Measurements from ENCODE around the gene CTSL.

CTSL gene

GRCh38 chr9:87687207-87687606, 38.7 kb upstream of the CTSL start:
- Histone ChIP-seq H3K4me2 (ENCODE audit: low read length) (no peak overlapping the region), H3K9me3 (ENCODE audit: control insufficient read depth, insufficient read depth, low read length) (no peaks in the 10 kb centered on the region), H3K79me2 (ENCODE audit: control insufficient read depth, low read length) (no peaks in the 10 kb centered on the region), H3K4me1 (ENCODE audit: control insufficient read depth, low read length) (no peaks in the 10 kb centered on the region), H3K27ac (ENCODE audit: low read depth, low read length) (no peak overlapping the region), H3K4me3 (ENCODE audit: low read length) (no peak overlapping the region), H3K27me3 (ENCODE audit: control insufficient read depth, low read length) (no peaks in the 10 kb centered on the region), H3F3A (ENCODE audit: control insufficient read depth, insufficient read depth) (no peaks in the 10 kb centered on the region), H3K36me3 (ENCODE audit: control insufficient read depth, low read length) (no peaks in the 10 kb centered on the region), H4K20me1 (ENCODE audit: control insufficient read depth, insufficient read depth, low read depth, low read length) (no peaks in the 10 kb centered on the region), H3K9me2 (replicated peaks; ENCODE audit: control insufficient read depth, low read length) (no peaks in the 10 kb centered on the region)
- TF ChIP-seq, protein P1, sequence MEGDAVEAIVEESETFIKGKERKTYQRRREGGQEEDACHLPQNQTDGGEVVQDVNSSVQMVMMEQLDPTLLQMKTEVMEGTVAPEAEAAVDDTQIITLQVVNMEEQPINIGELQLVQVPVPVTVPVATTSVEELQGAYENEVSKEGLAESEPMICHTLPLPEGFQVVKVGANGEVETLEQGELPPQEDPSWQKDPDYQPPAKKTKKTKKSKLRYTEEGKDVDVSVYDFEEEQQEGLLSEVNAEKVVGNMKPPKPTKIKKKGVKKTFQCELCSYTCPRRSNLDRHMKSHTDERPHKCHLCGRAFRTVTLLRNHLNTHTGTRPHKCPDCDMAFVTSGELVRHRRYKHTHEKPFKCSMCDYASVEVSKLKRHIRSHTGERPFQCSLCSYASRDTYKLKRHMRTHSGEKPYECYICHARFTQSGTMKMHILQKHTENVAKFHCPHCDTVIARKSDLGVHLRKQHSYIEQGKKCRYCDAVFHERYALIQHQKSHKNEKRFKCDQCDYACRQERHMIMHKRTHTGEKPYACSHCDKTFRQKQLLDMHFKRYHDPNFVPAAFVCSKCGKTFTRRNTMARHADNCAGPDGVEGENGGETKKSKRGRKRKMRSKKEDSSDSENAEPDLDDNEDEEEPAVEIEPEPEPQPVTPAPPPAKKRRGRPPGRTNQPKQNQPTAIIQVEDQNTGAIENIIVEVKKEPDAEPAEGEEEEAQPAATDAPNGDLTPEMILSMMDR (IDR thresholded peaks at IDR 0.05; ENCODE audit: low read depth, low read length, poor library complexity, severe bottlenecking): no peak
- no peak for TF ChIP-seq EZH2phosphoT487 (IDR thresholded peaks at IDR 0.05; ENCODE audit: borderline replicate concordance, low read length)

GRCh38 chr9:87694236-87694755, 31.6 kb upstream of the CTSL start:
- H3K4me3 ChIP-seq (ENCODE audit: low read length): no peak overlapping the region
- H3K4me2 ChIP-seq (ENCODE audit: low read length): no peak overlapping the region
- H3F3A ChIP-seq (ENCODE audit: control insufficient read depth, insufficient read depth): no peaks in the 10 kb centered on the region
- H3K27me3 ChIP-seq (ENCODE audit: control insufficient read depth, low read length): no peaks in the 10 kb centered on the region
- no peaks in the 10 kb centered on the region for H3K4me1 ChIP-seq (ENCODE audit: control insufficient read depth, low read length)
- H3K27ac ChIP-seq (ENCODE audit: low read depth, low read length): no peak overlapping the region
- H3K9me2 ChIP-seq (replicated peaks; ENCODE audit: control insufficient read depth, low read length): no peaks in the 10 kb centered on the region
- TF ChIP-seq, protein P1 (IDR thresholded peaks at IDR 0.05; ENCODE audit: low read depth, low read length, poor library complexity, severe bottlenecking): no peak
- no peak for TF ChIP-seq EZH2phosphoT487 (IDR thresholded peaks at IDR 0.05; ENCODE audit: borderline replicate concordance, low read length)
- no peaks in the 10 kb centered on the region for H3K36me3 ChIP-seq (ENCODE audit: control insufficient read depth, low read length)
- no peaks in the 10 kb centered on the region for H3K79me2 ChIP-seq (ENCODE audit: control insufficient read depth, low read length)
- no peaks in the 10 kb centered on the region for H3K9me3 ChIP-seq (ENCODE audit: control insufficient read depth, insufficient read depth, low read length)
- H4K20me1 ChIP-seq (ENCODE audit: control insufficient read depth, insufficient read depth, low read depth, low read length): no peaks in the 10 kb centered on the region

DNA sequence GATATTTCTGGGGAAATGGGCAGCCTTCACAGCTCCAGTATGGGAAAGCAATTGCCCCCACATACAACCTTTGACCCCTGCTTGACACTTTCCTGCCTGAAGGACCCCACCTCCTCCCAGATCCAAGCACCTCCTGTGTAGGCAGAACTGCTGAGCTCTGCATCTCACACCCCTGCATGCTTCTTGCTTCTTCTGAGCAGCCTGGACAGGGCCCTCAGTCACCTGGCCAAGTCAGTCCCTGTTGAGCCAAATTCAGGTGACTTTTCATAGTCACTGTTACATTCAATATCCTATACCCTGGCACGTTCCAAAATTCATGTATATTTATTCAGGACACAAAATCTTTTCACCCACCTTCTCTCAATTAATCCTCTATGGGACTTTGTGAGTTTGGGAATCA, 30.4 kb upstream of the CTSL start:
- Histone ChIP-seq H3K4me1 (ENCODE audit: control insufficient read depth, low read length) (no peaks in the 10 kb centered on the region), H3F3A (ENCODE audit: control insufficient read depth, insufficient read depth) (no peaks in the 10 kb centered on the region), H3K79me2 (ENCODE audit: control insufficient read depth, low read length) (no peaks in the 10 kb centered on the region), H3K27me3 (ENCODE audit: control insufficient read depth, low read length) (no peaks in the 10 kb centered on the region), H3K27ac (ENCODE audit: low read depth, low read length) (no peak overlapping the region), H3K4me3 (ENCODE audit: low read length) (no peak overlapping the region), H3K9me3 (ENCODE audit: control insufficient read depth, insufficient read depth, low read length) (no peaks in the 10 kb centered on the region), H3K36me3 (ENCODE audit: control insufficient read depth, low read length) (no peaks in the 10 kb centered on the region), H3K4me2 (ENCODE audit: low read length) (no peak overlapping the region), H4K20me1 (ENCODE audit: control insufficient read depth, insufficient read depth, low read depth, low read length) (no peaks in the 10 kb centered on the region), H3K9me2 (replicated peaks; ENCODE audit: control insufficient read depth, low read length) (no peaks in the 10 kb centered on the region)
- TF ChIP-seq, protein P1 (IDR thresholded peaks at IDR 0.05; ENCODE audit: low read depth, low read length, poor library complexity, severe bottlenecking): no peak
- TF ChIP-seq EZH2phosphoT487 (IDR thresholded peaks at IDR 0.05; ENCODE audit: borderline replicate concordance, low read length): no peak

All from DOHH2 (cell line).